Activated naive CD8-positive, alpha-beta T cell treated with anti-CD3 and anti-CD28 coated beads, Interleukin-2, amount 50 U/mL, for 16 hours (primary cell): ENCODE results near the gene GLIPR2.
"Not testable (repeated sequence)": the region's sequence is repeated elsewhere in the genome, so short reads cannot be mapped to it uniquely, and the experiment has no call there.

ENCODE experiments used
- DNase-seq: peaks from one replicate; pipeline ENCODE4 v3.0.0-alpha.2; 2020; ENCODE audit warnings: low read depth, low spot score

GLIPR2 gene, protein sequence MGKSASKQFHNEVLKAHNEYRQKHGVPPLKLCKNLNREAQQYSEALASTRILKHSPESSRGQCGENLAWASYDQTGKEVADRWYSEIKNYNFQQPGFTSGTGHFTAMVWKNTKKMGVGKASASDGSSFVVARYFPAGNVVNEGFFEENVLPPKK

DNA sequence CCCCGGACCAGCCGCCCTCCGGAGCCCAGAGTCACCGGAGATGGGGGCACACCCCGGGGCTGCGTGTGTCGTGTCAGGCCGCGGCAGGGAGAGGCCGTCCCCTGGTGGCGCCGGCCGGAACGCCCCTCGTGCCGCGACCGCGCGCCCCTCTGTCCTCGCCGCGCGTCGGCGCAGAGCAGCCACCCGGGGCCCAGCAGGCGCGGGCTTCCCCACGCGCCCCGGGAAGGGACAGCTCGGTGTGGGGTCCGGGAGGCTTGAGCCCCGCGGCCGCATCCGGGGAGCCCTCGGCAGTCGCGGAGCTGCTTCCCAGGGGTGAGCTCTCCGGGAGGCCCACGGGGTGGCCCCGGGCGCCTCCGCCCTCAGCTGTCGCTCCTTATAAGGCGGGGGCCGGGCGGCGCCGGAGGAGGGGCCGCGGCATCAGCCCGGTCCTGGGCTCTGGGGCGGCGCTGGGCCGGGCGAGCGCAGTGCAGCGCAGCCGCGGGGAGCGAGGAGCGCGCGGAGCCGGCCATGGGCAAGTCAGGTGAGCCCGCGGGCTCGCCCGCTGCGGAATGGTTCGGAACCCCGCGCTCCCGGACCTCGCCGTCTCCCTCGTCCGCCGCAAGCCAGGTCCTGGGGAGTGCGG is at the start of gene GLIPR2:
Gene GLIPR2 (plus strand): TSS at position 462 of the 622 bp plus-strand sequence. CDS start 46 bp downstream, at position 508.
- DNase-seq, result peak; percentile 43

DNA sequence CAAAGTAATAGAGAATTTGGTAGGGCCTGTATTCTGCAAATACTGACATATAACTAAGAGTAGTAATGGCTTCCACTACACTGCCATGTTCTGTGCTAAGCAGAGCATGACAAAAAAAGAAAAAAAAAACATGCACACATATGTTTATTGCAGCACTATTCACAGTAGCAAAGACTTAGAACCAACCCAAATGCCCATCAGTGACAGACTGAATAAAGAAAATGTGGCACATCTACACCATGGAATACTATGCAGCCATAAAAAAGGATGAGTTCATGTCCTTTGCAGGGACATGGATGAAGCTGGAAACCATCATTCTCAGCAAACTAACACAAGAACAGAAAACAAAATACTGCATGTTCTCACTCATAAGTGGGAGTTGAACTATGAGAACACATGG is 49.5 kb upstream of the GLIPR2 start:
- not testable (repeated sequence) for DNase-seq

DNA sequence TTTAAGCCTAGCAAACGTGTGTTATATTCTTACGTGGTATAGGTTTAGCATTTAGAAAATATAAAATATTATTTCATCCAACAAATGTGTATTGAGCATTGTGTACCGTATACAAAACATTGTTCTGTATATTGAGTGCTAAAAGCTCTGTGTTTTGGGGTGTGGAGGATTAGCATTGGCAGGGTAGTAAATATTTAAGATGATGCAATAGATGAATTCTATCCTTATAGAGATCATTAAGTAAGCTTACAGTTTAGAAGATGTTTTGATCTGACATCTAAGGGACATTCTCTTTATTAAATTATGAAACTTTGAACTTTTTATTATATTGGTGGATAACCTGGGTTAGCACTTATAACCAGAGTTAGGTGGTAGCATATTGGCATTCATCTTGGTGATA is 48.5 kb upstream of the GLIPR2 start:
- DNase-seq, result no peak

DNA sequence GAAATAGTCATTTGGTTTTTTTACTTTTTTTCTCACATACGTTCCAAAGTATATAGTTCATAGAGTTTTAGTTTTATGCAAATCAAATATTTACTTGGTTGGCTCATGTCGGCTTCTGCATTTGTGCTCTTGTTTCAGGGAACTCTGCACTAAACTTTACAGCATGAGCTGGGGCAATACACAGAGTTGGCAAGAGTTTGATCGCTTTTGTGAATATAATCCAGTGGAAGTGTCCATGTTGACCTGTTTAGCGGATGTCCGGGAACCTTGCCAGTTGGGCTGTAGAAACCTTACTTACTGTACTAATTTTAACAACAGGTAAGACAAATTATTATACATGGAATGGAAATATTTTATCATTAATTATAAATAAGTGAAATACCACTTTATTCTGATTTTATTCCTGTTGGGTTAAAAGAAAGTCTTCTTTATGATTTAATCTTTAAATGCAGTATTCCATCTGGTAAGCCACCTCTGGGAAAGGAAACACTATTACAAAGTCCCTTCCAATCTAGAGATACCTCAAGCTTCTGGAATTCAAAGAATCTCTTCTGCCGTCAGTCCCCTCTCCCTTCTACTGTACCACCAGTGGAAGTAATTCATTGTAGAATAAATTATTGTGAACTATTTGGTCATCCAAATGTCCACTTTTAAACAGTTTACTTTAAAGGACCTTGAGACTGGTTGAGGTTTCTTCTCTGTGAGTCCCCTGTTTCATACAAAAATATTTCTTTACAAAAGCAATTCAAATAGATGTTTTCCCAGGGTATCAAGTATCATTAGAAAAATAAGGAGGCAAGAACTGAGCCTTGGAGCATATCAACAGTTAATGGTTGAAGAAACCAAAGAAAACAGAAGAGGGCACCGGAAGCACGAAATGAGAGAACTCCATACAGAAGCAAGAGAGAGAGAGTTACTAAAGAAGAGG is 45.2 kb upstream of the GLIPR2 start:
- DNase-seq, result no peak

DNA sequence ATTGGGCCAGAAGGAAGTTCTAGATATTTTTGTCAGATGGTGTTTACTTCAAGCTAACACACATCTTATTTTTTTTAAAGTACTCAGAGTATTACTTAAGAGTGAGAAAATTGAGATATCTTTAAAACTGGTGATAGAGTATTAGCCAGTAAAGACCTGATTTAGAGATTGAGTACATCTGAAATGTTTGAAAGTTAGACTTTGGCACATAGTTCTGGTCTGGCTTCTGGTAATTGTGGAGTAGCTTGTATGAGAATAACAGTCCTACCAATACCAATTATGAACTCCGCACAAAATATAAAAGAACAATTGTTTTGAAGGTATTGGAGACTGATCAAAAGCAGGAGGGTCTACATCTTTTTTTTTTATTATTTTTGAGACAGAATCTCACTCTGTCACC is 44.5 kb upstream of the GLIPR2 start:
- DNase-seq, result no peak

DNA sequence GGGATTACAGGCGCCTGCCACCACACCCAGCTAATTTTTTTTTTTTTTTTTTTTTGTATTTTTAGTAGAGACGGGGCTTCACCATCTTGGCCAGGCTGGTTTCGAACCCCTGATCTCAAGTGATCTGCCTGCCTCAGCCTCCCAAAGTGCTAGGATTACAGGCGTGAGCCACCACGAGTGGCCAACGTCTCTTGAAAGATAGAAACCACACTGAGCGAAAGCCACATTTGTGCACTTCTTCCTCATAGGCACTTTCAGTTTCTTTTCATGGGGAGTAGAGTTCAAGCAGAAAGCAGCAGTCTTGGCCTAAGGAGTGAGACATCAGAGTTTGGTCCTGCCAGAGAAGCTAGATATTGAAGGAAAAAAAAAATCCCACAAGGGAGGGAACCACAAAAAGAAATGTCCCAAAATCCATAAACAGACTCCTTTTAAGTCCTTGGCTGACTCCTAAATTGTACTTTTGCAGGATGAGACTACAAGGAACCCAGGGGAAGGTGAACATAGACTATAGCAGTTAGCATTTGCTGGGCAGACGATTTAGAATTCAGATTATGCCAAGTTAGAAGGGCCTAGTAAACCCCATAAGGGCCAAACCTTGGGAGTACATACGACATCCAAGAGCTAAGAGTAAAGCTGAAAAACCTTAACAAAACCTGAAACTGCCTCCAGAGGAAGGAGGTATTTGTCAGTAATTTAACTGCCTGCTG is 43.9 kb upstream of the GLIPR2 start:
- no peak for DNase-seq

DNA sequence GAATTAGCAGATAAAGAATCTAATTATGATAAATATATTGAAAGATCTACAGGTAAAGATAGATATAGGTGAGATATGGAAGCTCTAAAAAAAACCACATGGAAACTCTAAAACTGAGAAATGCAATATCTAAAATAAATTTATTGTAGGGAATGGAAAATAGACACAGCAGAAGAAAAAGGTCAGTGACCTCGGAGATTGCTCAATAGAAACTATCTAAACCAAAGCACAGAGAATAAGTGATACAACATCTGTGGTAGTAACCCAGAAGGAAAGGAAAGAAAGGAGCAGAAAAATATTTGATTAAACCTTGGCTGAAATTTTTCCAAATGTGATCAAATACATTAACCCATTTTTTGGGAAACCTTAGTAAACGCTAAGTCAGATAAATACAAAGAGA is 43.1 kb upstream of the GLIPR2 start:
- DNase-seq, result no peak

DNA sequence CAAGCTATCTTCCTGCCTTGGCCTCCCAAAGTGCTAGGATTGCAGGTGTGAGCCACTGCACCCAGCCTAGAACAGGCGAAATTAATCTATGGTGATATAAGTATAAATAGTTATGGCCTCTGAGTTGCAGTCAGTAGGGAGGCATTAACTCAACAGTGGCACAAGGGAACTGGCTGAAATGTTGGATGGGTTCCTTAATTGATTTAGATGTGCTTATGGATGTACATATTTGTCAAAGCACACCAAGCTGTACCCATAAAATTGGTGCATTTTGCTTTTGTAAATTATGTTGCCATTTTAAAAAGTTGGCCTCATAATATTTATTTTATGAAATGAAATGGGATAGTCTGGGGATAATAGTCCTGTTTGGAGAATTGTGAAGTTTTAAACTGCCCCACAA is 36.8 kb upstream of the GLIPR2 start:
- no peak for DNase-seq

DNA sequence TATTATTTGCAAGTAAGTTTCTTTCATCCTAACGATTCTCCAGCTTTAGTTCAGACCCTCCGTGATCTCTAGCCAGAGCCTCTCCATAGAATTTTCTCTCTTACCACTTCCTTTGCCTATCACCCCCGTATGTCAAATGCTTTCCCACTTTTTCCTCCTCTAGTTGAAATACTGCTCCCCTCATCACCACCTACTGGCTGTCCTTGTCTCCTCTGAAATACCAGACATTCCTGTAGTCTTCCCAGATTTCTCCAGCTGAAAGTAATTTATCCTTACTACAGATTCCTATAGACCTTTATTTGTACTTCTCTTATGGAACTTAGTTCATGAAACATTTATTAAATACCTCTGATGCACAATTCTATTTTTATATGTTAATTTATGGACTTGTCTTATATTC is 36.0 kb upstream of the GLIPR2 start:
- no peak for DNase-seq

DNA sequence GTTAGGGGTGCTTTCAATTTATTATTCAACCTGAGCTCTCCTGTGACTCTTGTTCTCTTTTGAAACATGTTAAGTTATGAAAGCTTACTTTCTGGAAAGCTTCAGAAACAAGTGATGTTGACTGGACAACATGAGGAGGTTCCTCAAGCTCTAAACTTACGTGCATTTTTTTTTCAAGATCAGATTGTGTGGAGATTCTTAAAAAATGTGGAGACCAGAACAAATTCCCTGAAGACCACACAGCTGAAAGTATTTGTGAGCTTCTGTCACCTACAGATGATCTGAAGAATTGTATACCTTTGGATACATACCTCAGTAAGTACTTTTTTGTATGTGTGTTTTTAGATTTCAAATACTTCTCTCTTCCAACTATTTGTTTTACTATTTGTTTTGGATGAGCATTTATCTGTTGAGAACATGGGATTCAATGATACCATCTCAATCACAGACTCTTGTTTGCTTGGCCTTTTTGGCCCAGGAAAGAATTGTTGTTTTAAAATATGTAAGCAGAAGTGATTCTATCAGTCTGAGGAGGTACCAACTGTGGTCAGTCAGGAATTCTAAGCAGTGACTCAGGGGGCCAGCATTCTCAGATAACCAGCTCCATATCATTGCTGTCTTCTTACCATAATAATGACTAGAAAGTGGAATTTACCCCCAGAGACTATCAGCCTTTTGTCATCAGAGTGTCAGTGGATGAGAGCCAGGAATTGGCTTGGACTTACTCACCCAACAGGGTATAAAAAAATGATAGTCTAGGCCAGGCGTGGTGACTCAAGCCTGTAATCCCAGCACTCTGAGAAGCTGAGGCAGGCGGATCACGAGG is 34.4 kb upstream of the GLIPR2 start:
- DNase-seq, result no peak

DNA sequence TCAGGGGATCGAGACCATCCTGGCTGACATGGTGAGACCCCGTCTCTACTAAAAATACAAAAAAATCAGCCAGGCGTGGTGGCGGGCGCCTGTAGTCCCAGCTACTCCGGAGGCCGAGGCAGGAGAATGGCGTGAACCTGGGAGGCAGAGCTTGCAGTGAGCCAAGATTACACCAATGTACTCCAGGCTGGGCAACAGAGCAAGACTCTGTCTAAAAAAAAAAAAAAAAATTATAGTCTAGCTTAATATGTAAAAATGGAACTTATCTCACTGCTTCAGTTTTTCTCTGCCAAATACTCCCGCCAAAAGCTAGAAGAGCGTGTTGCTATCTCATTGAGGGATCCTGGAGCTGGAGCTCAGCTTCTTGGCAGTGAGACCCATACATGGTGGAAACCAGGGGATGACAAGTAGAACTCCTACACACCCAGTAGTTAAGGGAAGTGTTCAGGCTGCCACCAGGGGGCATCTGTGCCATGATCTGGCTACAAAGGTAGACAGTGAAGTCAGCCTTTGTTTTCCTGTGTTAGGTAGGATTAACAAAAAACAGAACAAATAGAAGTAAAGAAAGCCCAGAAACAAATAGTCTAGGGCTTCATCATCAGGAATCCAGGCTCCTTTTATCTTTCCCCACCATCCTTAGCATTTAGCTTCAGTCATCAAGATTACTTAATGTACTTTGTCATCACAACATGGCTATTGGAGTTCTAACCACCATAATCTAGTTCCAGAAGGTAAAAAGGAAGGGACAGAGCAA is 33.6 kb upstream of the GLIPR2 start:
- peak; percentile 73 for DNase-seq

DNA sequence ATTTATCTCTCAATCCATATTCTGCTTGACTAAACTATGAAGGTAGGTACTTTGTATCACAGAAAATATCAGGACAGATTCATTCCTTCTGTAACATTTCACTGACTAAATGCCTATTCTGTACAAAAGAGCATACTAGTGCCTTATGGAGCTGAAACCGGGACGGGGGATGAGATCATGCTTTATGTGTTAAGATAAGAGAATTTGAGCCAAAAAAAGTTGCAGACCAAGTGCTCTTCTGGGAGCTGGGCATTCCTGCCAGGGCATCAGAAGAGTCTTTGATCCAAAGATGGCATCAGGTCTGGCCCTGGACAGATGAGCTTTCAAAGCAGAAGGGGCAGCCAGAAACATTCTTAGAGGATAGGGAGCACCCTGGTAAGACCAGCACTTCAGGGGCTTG is 27.5 kb upstream of the GLIPR2 start:
- DNase-seq, result no peak

DNA sequence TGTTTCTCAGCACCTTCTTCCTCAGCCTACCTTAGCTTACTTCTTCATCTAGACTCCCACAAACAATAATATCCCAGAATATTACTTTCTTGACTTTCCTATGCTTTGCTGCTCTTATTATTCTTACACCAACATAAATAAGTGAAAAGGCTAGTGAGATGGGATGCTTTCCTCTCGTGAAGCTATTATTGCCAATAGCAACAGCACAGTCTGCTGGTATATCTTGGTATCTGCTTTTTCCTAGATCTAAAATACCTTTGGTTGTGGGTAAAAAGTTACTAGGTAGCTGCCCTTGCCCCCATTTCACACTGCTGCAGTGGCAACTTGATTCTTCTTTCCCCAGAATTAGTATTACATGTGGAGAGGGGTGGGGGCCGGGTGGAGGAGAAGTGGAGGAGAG is 26.1 kb upstream of the GLIPR2 start:
- DNase-seq, result no peak

DNA sequence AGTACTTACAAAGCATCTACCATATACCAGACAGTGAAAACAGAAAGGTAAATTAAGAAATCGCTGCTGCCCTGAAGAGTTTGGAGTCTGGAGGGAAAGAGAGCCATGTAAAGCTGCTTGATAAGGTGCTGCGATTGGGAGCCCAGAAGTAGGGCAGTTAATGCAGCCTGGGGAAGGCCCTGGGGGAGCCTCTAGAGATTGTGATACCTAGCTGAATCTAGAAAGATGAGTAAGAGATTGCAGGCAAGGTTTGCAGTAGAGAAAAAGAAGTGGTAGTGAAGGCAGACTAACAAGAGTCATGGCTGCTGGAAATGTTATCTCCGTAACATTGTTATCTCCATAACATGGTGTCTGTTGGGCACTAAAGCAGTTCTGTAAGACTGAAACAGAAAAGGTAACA is 24.0 kb upstream of the GLIPR2 start:
- DNase-seq, result no peak

DNA sequence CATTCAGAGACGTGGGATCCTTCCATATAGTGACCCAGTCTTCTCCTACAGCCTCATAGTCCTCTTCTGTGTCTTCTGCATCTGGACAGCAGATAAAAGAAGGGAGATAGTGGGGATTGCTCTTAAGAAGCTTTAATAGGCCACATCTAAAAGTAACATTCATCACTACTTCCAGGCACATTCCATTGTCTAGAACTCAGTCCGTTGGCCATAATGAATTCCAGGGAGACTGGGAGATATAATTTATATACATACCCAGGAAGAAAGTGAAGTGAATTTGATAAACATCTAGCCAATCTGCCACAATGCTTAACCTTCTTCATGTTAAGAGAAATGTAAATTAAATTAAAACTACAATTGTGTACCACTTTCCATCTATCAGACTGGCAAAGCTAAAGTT is 22.5 kb upstream of the GLIPR2 start:
- no peak for DNase-seq

DNA sequence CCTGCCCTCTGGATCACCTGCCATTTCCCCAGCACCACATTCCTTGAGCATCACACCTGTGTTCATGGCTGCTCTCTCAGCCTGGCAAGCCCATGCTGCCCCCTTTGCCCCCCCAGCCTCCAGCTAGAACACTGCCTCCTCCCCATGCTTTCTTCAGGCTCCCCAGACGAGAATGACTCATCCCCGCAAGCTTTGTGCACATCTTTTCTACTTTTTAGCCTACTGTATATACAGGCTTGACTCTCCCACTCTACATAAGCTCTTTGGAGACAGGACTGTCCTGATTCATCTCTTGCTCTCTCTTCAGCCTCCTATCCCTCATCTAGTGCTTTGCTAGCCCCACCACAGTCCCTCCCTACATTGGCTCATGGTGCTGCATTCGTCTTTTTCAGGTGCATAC is 19.9 kb upstream of the GLIPR2 start:
- DNase-seq, result no peak

DNA sequence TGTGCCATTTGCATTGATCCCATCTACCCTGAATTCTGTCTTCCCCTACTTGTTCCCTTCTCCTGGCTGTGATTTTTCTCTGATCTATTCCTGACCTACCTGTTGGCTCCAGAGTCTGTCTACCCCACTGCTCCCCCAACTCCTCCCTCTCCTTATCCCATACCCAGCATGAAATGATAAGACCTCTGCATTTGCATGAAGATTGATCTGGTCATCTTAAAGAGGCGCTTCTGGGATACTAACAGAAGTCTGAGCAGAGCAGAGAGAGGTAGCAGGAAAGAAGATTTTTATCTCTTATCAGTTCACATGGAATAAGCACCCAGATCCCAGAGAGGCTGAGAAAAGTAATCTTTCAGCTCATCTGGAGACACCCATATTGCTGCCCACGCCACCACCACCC is 18.3 kb upstream of the GLIPR2 start:
- no peak for DNase-seq

DNA sequence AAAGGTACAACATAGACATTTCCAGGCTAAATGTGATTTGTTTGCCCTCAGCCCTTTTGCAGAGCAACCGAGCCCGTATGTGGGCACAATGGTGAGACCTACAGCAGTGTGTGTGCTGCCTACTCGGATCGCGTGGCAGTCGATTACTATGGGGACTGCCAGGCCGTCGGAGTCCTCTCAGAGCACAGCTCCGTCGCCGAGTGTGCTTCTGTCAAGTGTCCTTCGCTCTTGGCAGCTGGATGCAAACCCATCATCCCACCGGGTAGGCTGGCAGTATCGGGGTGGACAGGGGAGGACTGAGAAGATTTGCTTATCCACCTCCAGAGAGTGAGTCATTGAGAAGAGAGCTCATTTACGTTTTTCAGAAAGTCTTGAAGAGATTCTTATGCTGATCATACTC is 17.8 kb upstream of the GLIPR2 start:
- DNase-seq, result no peak

DNA sequence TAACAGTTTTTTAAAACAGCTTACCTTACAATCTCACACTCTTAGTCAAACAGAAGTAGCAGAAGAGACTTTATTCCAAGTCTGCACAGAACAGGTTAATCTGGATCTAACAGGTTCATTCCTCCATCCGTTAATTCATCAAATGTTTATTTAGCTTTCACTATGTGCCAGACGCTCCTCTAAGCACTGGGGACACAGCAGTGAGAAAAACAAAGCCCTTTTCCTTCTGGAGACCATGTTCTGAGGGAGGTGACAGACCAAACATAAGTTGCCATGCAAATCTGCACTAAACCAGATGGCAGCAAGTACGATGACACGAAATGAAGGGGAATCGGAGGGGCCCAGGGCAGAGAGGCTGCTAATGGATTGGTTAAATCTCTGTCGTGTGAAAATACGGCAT is 17.1 kb upstream of the GLIPR2 start:
- no peak for DNase-seq

DNA sequence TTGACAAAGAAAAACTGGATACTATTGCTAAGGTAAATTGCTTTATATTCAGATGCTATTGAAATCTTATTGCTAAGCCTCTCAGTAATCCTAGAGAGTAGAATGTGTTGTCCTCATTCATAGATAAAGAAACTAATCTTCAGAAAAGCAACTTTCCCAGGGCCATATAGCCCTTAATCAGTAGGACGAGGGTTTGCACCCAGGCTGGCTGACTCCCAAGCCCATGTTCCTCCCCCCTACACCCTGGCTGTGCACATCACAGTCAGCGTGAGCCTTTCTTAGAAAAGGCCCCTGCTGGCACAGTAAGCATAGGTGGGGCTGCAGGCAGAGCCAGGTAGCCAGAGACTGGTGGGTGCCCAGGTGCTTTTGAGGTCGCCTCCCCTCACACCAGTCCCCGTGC is 15.8 kb upstream of the GLIPR2 start:
- no peak for DNase-seq

DNA sequence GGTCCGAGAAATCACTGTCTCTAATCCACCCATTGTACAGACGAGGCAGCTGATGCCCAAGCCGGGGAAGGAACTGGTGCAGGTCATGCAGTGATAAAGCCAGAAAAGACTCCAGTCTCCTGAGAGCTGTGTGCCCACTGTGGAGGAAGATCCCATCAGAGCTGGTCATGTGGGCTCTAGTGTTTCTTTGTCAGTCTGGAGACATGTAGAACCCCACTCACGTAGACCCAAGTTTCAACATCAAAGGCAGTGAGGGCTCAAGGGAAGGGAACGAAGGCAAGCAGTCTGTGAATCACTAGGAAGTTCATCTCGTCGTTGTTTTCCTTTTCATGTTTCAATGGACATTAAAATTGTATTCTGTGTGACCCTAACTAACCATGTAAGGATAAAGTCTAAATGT is 14.6 kb upstream of the GLIPR2 start:
- DNase-seq, result no peak
